Tibial nerve (tissue), 4 donors: ENCODE results near the gene CRIP2. TPM values are rescaled to one million over a fixed set of nuclear protein-coding genes. Genes with fewer than 3 reads are reported as not detected.

Source experiments
- DNase-seq, 2 donors: peaks; one replicate each; pipeline ENCODE4 v3.0.0-alpha.2; 2019; ENCODE audit warnings: low spot score in 2 of 2
- H3K27ac ChIP-seq, 4 donors: fragments of 200-600 bp; sonication (generic) in 3 of 4; one replicate each; pipeline ENCODE4 v1.5.1; 2017 to 2019; ENCODE audit warnings: mild to moderate bottlenecking in 1 of 4
- H3K27me3 ChIP-seq, 2 donors: fragments of 200-600 bp; sonication (generic) in 1 of 2; one replicate each; pipeline versions ENCODE4 v1.5.1 to v1.6.0; 2017 to 2019
- H3K36me3 ChIP-seq, 3 donors: fragments of 200-600 bp; sonication (generic); one replicate each; pipeline ENCODE4 v1.5.1; 2018 to 2019
- H3K4me1 ChIP-seq, 4 donors: fragments of 200-600 bp; sonication (generic) in 3 of 4; one replicate each; pipeline ENCODE4 v1.5.1; 2017 to 2019
- H3K4me3 ChIP-seq, 4 donors: fragments of 200-600 bp; sonication (generic) in 3 of 4; one replicate each; pipeline ENCODE4 v1.5.1; 2017 to 2019; ENCODE audit warnings: mild to moderate bottlenecking in 1 of 4, moderate library complexity in 1 of 4
- H3K9me3 ChIP-seq, 4 donors: fragments of 200-600 bp; sonication (generic) in 3 of 4; one replicate each; pipeline ENCODE4 v1.5.1; 2017 to 2019
- EP300 ChIP-seq, 2 donors: sonication (generic); formaldehyde crosslinking; IDR thresholded peaks; one replicate each; pipeline ENCODE4 v1.6.1; 2017; ENCODE audit warnings: antibody characterized with exemption in 2 of 2, mild to moderate bottlenecking in 1 of 2
- POLR2A ChIP-seq, 2 donors: fragments of 450-650 bp; IDR thresholded peaks; one replicate each; pipeline ENCODE4 v1.6.1; 2017; ENCODE audit warnings: antibody characterized with exemption in 2 of 2, mild to moderate bottlenecking in 2 of 2, moderate library complexity in 2 of 2
- WGBS, 2 donors: methylation state at CpG; one replicate each; pipeline ENCODE4 v1.1.5; 2018; 5-methylcytosine and 5-hydroxymethylcytosine counted together
- total RNA-seq, 4 donors: library from RNA; depleted of rRNA; stranded (reverse); fragments of >200 nt; gene quantifications; one replicate each; pipeline ENCODE4 v1.1.0, GENCODE V29; 2016
- TF ChIP-seq, protein P1 (sequence below), 5 experiments: fragments of 200-600 bp in 3 of 5; fragments of 450-650 bp in 2 of 5; sonication (generic) in 3 of 5; IDR thresholded peaks; one replicate each; pipeline ENCODE4 v1.5.1; 2016 to 2019; ENCODE audit warnings: antibody characterized with exemption in 5 of 5, mild to moderate bottlenecking in 3 of 5, moderate library complexity in 2 of 5

The CRIP2 gene
- total RNA-seq, 4 donors from 2014 or later = 161 to 268 (median 208) TPM

DNA sequence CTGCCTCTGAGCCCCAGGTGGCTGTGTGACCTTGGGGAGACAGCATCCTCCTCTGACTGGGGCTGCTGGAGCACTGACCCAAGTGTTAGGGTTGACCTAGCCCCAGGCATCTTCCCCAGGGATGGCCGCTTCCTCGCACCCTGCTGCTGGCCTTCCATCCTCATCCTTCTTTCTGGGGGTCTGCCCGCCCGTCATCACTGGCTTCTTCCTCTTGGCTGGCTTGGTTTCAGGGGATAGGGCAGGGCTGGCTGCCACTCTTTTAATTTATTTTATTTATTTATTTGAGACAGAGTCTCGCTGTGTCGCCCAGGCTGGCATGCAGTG, 19.9 kb downstream of the CRIP2 start:
- WGBS, 2 donors = 93 to 96% methylated on average over 6 of the region's 6 CpGs
- no peak for TF ChIP-seq POLR2A (IDR thresholded peaks at IDR 0.05)
- TF ChIP-seq, protein P1, sequence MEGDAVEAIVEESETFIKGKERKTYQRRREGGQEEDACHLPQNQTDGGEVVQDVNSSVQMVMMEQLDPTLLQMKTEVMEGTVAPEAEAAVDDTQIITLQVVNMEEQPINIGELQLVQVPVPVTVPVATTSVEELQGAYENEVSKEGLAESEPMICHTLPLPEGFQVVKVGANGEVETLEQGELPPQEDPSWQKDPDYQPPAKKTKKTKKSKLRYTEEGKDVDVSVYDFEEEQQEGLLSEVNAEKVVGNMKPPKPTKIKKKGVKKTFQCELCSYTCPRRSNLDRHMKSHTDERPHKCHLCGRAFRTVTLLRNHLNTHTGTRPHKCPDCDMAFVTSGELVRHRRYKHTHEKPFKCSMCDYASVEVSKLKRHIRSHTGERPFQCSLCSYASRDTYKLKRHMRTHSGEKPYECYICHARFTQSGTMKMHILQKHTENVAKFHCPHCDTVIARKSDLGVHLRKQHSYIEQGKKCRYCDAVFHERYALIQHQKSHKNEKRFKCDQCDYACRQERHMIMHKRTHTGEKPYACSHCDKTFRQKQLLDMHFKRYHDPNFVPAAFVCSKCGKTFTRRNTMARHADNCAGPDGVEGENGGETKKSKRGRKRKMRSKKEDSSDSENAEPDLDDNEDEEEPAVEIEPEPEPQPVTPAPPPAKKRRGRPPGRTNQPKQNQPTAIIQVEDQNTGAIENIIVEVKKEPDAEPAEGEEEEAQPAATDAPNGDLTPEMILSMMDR (IDR thresholded peaks at IDR 0.05) = no peak
- no peak for TF ChIP-seq EP300 (IDR thresholded peaks at IDR 0.05)
- no peak for DNase-seq
- Histone ChIP-seq H3K36me3 (peaks cover 0 to 24% (median 0%) of the 10 kb centered on the region in 3 donors), H3K4me3 (no peak overlapping the region), H3K4me1 (peaks cover 0 to 42% (median 15%) of the 10 kb centered on the region in 4 donors), H3K27ac (no peak overlapping the region), H3K27me3 (no peaks in the 10 kb centered on the region), H3K9me3 (no peaks in the 10 kb centered on the region)

DNA sequence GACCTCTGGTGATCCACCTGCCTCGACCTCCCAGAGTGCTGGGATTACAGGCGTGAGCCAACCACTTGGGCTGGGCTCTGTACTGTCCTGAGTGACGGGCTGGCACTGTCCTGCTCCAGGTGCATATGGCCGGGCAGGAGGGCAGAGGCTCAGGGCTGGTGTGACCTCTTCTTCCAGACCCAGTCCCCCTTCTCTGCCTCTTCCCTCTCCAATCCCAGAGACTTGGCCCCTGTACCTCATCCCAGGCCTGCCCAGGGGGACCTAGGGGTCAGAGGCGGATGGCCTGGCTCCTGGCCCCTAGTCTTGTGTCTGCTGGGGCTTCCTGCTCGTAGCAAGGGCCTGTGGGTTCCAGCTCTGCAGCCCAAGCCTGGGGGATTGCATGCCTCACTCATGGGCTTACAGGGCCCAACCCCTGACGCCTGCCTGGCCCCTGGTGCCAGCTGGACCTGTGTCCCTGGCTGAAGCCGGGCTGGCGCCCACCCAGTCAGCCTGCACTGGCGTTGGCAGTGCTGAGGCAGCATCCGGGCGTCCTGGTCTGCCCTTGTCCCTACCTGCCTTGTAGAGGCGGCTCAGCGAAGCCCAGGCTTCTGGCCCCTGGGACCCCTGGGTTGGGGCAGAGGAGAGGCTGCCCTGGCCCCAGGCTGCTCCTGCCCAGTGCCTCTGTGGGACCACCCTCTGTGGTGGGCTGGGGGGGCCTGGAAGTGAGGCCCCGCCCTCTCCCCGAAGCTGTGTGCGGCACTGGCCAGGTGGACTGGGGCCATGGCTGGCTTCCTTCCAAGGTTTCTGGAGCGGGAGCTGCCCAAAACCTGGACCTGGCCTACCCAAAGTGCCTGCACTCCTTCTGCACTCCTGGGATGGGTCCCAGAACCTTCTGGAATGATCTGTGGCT, 20.7 kb downstream of the CRIP2 start:
- TF ChIP-seq POLR2A (IDR thresholded peaks at IDR 0.05) (no peak), EP300 (IDR thresholded peaks at IDR 0.05) (no peak)
- TF ChIP-seq, protein P1 (IDR thresholded peaks at IDR 0.05) = no peak
- WGBS, 2 donors = 78 to 79% methylated on average over 15 to 16 of the region's 18 CpGs
- Histone ChIP-seq H3K4me3 (no peak overlapping the region), H3K4me1 (peaks cover 0 to 40% (median 10%) of the 10 kb centered on the region in 4 donors), H3K9me3 (no peaks in the 10 kb centered on the region), H3K36me3 (peaks cover 0 to 24% (median 0%) of the 10 kb centered on the region in 3 donors), H3K27me3 (no peaks in the 10 kb centered on the region), H3K27ac (no peak overlapping the region)
- DNase-seq = peak in 1 of 2 donors; percentile 11

DNA sequence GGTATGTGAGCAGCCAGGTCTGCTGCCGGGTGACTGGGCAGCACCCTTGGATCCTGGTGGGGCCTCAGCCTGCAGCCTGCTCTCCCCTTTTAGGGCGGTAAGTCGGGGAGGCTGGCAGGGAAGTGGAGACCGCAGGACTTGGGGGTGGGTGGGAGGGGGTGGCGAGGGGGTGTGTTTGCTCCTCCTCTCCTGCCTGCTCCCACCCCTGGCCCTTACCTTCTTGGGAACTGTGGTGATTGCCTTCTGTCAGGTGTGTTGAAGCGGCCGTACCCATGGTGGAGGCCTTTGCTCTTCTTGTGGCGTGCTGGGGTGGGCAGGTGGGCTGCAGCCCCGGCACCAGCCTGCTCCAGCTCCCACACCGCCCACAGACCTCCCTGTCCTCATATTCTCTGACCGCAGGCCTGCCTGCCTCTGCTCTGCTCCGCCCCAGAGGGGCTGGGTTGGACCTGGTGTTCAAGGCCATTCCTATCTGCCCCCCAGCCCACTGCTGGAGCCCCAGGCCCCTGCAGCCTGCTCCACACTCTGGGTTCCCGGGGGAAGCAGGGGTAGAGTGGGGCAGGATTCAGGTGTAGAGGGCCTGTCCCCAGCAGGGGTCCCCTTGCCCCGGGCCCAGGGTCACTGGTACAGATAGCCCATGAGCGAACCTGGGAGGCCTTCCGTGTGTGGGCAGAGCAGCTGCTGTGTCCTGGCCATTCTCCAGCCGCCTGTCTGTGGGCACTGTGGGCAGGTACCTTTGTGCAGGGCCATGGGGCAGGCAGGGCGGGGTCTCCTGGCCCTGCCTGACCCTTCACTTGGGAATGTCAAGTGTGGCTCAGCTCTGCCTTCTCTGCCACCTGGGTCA, 21.6 kb downstream of the CRIP2 start:
- H3K4me3 ChIP-seq = no peak overlapping the region
- H3K27ac ChIP-seq = peak overlapping the region in 1 of 4 donors; percentile 24
- H3K4me1 ChIP-seq = peaks cover 0 to 40% (median 10%) of the 10 kb centered on the region in 4 donors
- H3K27me3 ChIP-seq = no peaks in the 10 kb centered on the region
- H3K9me3 ChIP-seq = no peaks in the 10 kb centered on the region
- H3K36me3 ChIP-seq = peaks cover 0 to 24% (median 0%) of the 10 kb centered on the region in 3 donors
- no peak for DNase-seq
- no peak for TF ChIP-seq EP300 (IDR thresholded peaks at IDR 0.05)
- TF ChIP-seq POLR2A (IDR thresholded peaks at IDR 0.05) = no peak
- TF ChIP-seq, protein P1 (IDR thresholded peaks at IDR 0.05) = no peak
- WGBS, 2 donors = 81 to 84% methylated on average over 12 of the region's 18 CpGs

DNA sequence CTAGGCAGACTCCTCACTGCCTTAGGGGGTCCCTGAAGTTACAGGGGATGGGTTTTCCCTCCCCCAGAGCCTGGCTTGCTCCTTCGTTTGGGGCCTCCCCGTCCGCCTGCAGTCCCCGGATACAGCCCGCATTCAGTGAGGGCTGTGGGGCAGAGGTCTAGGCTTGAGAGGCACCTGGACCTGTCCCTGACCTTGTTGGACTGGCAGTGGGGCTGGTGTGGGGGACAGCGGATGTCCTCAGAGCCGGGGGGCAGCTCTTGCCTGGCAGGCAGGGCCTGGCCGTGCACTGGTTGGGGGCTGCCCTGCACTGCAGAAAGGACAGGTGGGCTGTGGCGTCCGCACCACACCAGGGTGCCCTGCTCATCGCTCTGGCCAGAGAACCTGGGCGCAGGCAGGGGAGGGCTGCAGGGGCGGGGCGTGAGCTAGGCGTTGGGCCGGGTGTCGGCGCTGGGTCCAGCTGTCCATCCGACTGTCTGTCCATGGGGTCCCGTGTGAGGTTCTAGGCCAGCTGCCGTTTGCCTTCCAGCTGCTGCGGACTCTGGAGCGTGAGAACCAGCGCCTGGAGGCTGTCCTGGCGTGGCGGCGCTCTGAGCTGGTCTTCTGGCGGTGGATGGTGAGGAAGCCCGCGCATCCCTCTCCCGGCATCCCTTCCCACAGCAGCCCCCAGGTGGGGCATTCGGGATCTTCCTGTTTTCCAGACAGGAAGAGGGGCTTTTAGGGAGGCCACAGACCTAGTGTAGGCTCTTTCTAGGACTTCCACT, 22.4 kb downstream of the CRIP2 start:
- H3K4me3 ChIP-seq = no peak overlapping the region

More for the DNA sequence above, 22.4 kb downstream of the CRIP2 start:
- H3K9me3 ChIP-seq = no peaks in the 10 kb centered on the region
- H3K27ac ChIP-seq = peak overlapping the region in 1 of 4 donors; percentile 90
- H3K27me3 ChIP-seq = no peaks in the 10 kb centered on the region
- TF ChIP-seq POLR2A (IDR thresholded peaks at IDR 0.05) (no peak), EP300 (IDR thresholded peaks at IDR 0.05) (no peak)
- TF ChIP-seq, protein P1 (IDR thresholded peaks at IDR 0.05) = no peak
- H3K4me1 ChIP-seq = peaks cover 0 to 33% (median 8%) of the 10 kb centered on the region in 4 donors
- WGBS, 2 donors = 92% methylated on average over 27 to 31 of the region's 32 CpGs
- H3K36me3 ChIP-seq = peaks cover 0 to 24% (median 0%) of the 10 kb centered on the region in 3 donors
- DNase-seq = no peak
